K562 (cell line): ENCODE measurements around the gene KLF5. TPM values are rescaled to one million over a fixed set of nuclear protein-coding genes. Genes with fewer than 3 reads are reported as not detected.

Experiments
- ATAC-seq: fragments of 200-7000 bp; cut with Tn5 transposase; 3 replicates; pipeline ENCODE4 v1.9.1; 2020; ENCODE audit warnings: moderate library complexity
- BruUV-seq: library from RNA; stranded (reverse); fragments of 400-500 nt; replicated peaks from 2 replicates; lab custom pipeline; 2021; lab: Mats Ljungman, UMichigan
- CTCF ChIA-PET: fragments of 300-600 bp; formaldehyde crosslinking; extraction: SDS; loops from one replicate; lab custom pipeline; 2021; ENCODE audit warnings: low intra/inter-chr PET ratio; lab: Yijun Ruan, JAX
- POLR2A ChIA-PET: fragments of 300-600, 350-650 bp; sonication (Branson Sonifier 250); formaldehyde crosslinking; extraction: SDS; loops from one replicate; lab custom pipeline; 2021; ENCODE audit warnings: antibody characterized with exemption, inconsistent platforms; lab: Yijun Ruan, JAX
- DNase-seq, 4 experiments: peaks; one replicate each; pipeline versions ENCODE4 v3.0.0 to v3.0.0-alpha.2; 2011 to 2018; ENCODE audit warnings: low spot score in 3 of 4, mixed read lengths in 3 of 4; ENCODE audit errors: extremely low read depth in 1 of 4
- FAIRE-seq: peaks from 2 replicates; lab custom pipeline; 2011; peaks lifted over from hg19 to GRCh38; lab: Jason Lieb, UNC
- H2AFZ ChIP-seq: 2 replicates; pipeline ENCODE4 v1.6.0; 2011; ENCODE audit warnings: low read depth, low read length, control low read depth, inconsistent platforms
- H3K27ac ChIP-seq: fragments of 200-600 bp; 3 replicates; pipeline ENCODE4 v1.8.0; 2011; ENCODE audit warnings: low read depth, mild to moderate bottlenecking, control low read depth, inconsistent platforms, low read length, moderate library complexity, mixed read lengths; ENCODE audit errors: extremely low read depth
- H3K27me3 ChIP-seq, 2 experiments: fragments of 300-600 bp in 1 of 2; 2 replicates in 1 of 2; 3 replicates in 1 of 2; pipeline versions ENCODE4 v1.6.0 to v1.8.0; 2011; ENCODE audit warnings: inconsistent platforms in 2 of 2, low read length in 2 of 2, mild to moderate bottlenecking in 1 of 2, mixed read lengths in 1 of 2, moderate library complexity in 1 of 2; ENCODE audit not compliant: control insufficient read depth in 2 of 2, insufficient read depth in 2 of 2
- H3K36me3 ChIP-seq: fragments of 300-600 bp; 3 replicates; pipeline ENCODE4 v1.8.0; 2011; ENCODE audit warnings: mild to moderate bottlenecking, low read length, inconsistent platforms; ENCODE audit not compliant: control insufficient read depth, insufficient read depth
- H3K4me1 ChIP-seq, 2 experiments: fragments of 200-600 bp in 1 of 2; replicated peaks in 1 of 2; 2 replicates in 1 of 2; 3 replicates in 1 of 2; pipeline versions ENCODE4 v1.5.1 to v1.8.0; 2011; ENCODE audit warnings: inconsistent platforms in 2 of 2, low read length in 2 of 2, mild to moderate bottlenecking in 1 of 2, mixed read lengths in 1 of 2, moderate library complexity in 1 of 2; ENCODE audit not compliant: control insufficient read depth in 2 of 2, insufficient read depth in 2 of 2
- H3K4me2 ChIP-seq: 2 replicates; pipeline ENCODE4 v1.6.1; 2011; ENCODE audit warnings: low read length, control low read depth, inconsistent platforms, mixed read lengths; ENCODE audit not compliant: insufficient read depth
- H3K4me3 ChIP-seq: fragments of 200-600 bp; sonication (generic), shearing (Covaris generic); 2 replicates; pipeline ENCODE4 v1.5.1; 2016; ENCODE audit warnings: control low read depth, inconsistent platforms
- H3K79me2 ChIP-seq: fragments of 200-600 bp; 3 replicates; pipeline ENCODE4 v1.8.0; 2011; ENCODE audit warnings: low read length, inconsistent platforms; ENCODE audit not compliant: control insufficient read depth, insufficient read depth
- H3K9ac ChIP-seq, 2 experiments: 2 replicates each; pipeline versions ENCODE4 v1.6.0 to v1.6.1; 2011; ENCODE audit warnings: low read depth in 2 of 2, low read length in 2 of 2, control low read depth in 1 of 2, inconsistent platforms in 1 of 2, mild to moderate bottlenecking in 1 of 2, mixed read lengths in 1 of 2; ENCODE audit not compliant: insufficient read depth in 1 of 2
- H3K9me1 ChIP-seq: one replicate; pipeline ENCODE4 v1.6.0; 2011; ENCODE audit warnings: inconsistent platforms, mild to moderate bottlenecking, low read length, moderate library complexity; ENCODE audit not compliant: control insufficient read depth, insufficient read depth
- H3K9me3 ChIP-seq: replicated peaks from 2 replicates; pipeline ENCODE4 v1.5.1; 2011; ENCODE audit warnings: low read depth, low read length, inconsistent platforms; ENCODE audit not compliant: control insufficient read depth, insufficient read depth
- H4K20me1 ChIP-seq: replicated peaks from 2 replicates; pipeline ENCODE4 v1.6.1; 2011; ENCODE audit warnings: low read length, inconsistent platforms, mixed read lengths; ENCODE audit not compliant: control insufficient read depth, insufficient read depth
- CBX3 ChIP-seq, 2 experiments: IDR thresholded peaks; 1 replicate in 1 of 2; 2 replicates in 1 of 2; pipeline ENCODE4 v1.6.1; 2012; ENCODE audit warnings: inconsistent platforms in 2 of 2, low read length in 2 of 2, borderline replicate concordance in 1 of 2, control low read depth in 1 of 2
- CEBPB ChIP-seq: fragments of 450-650 bp; IDR thresholded peaks from 2 replicates; pipeline ENCODE4 v1.6.1; 2016; ENCODE audit warnings: missing genetic modification characterization, missing compliant biosample characterization
- FOXK1 ChIP-seq: sonication (generic); formaldehyde crosslinking; IDR thresholded peaks from 2 replicates; pipeline ENCODE4 v1.8.0; 2022; ENCODE audit warnings: missing genetic modification reagents, mild to moderate bottlenecking, borderline replicate concordance
- HOMEZ ChIP-seq: fragments of 250-450 bp; sonication (Bioruptor Pico); IDR thresholded peaks from 2 replicates; pipeline ENCODE4 v1.4.0; 2020; ENCODE audit warnings: mild to moderate bottlenecking, moderate library complexity
- KDM5B ChIP-seq: fragments of 200-600 bp; sonication (generic); IDR thresholded peaks from 2 replicates; pipeline ENCODE4 v1.6.1; 2012; ENCODE audit warnings: low read depth, mild to moderate bottlenecking, moderate library complexity, low read length, control low read depth, inconsistent platforms; ENCODE audit not compliant: insufficient replicate concordance
- MCM2 ChIP-seq: fragments of 450-650 bp; IDR thresholded peaks from 2 replicates; pipeline ENCODE4 v1.6.1; 2017; ENCODE audit warnings: low read depth, mild to moderate bottlenecking
- NFIX ChIP-seq: fragments of 250-450 bp; sonication (Bioruptor Pico); IDR thresholded peaks from 2 replicates; pipeline ENCODE4 v1.4.0; 2020; ENCODE audit warnings: low read depth, mild to moderate bottlenecking, moderate library complexity
- NKRF ChIP-seq: fragments of 450-650 bp; IDR thresholded peaks from 2 replicates; pipeline ENCODE4 v1.6.1; 2016; ENCODE audit warnings: borderline replicate concordance
- SAP30 ChIP-seq: fragments of 200-600 bp; sonication (generic); IDR thresholded peaks from 2 replicates; pipeline ENCODE4 v1.6.1; 2012; ENCODE audit warnings: borderline replicate concordance, low read depth, mild to moderate bottlenecking, moderate library complexity, low read length, control low read depth, inconsistent platforms; ENCODE audit not compliant: insufficient read depth, poor library complexity, severe bottlenecking
- USF2 ChIP-seq: sonication (generic); formaldehyde crosslinking; IDR thresholded peaks from 2 replicates; pipeline ENCODE4 v1.5.0; 2020; ENCODE audit warnings: missing genetic modification reagents
- ZC3H4 ChIP-seq: sonication (generic); formaldehyde crosslinking; IDR thresholded peaks from 2 replicates; pipeline ENCODE4 v1.9.0; 2021; ENCODE audit warnings: missing genetic modification reagents, borderline replicate concordance
- ZNF398 ChIP-seq: fragments of 250-450 bp; sonication (Bioruptor Pico); IDR thresholded peaks from 2 replicates; pipeline ENCODE4 v1.8.0; 2021; ENCODE audit warnings: moderate library complexity, mild to moderate bottlenecking, inconsistent platforms
- WGBS: fragments of 100-300 bp; shearing (Covaris generic); methylation state at CpG from one replicate; pipeline ENCODE4 v1.1.6; 2016; ENCODE audit warnings: low coverage, mixed read lengths; ENCODE audit not compliant: insufficient coverage; ENCODE audit errors: missing lambda C conversion rate; 5-methylcytosine and 5-hydroxymethylcytosine counted together
- in situ Hi-C: fragments of 300-500 bp; cut with MboI; formaldehyde crosslinking; loops from 4 replicates; pipeline ENCODE4 v1.15.0; 2018; ENCODE audit warnings: inconsistent platforms, mixed read lengths
- intact Hi-C: fragments of 100-400 bp; cut with micrococcal nuclease; formaldehyde crosslinking; loops from 2 replicates; pipeline ENCODE4 v1.14.2; 2022
- polyA plus RNA-seq, 8 experiments: library from polyadenylated mRNA; depleted of rRNA in 4 of 8; stranded (reverse) in 5 of 8; unstranded in 3 of 8; fragments of >200 nt; fragmentation: Nextera tagmentation in 2 of 8; fragmentation: Illumina TruSeq in 1 of 8; extraction: Ambion mirVana in 2 of 8; extraction: Trizol in 1 of 8; gene quantifications; 2 replicates each; pipeline versions ENCODE4 v1.2.1 to v1.2.3, GENCODE V29; 2011 to 2014; ENCODE audit warnings: inconsistent platforms in 1 of 8, missing spikeins in 1 of 8
- total RNA-seq, 7 experiments: library from RNA; depleted of rRNA in 6 of 7; stranded (reverse); fragments of >200 nt in 6 of 7; fragmentation: Illumina TruSeq in 2 of 7; extraction: Trizol in 2 of 7; gene quantifications; 2 replicates each; pipeline versions ENCODE4 v1.2.1 to v1.2.3, GENCODE V29; 2011 to 2021; ENCODE audit warnings: low replicate concordance in 1 of 7

Gene KLF5
- total and polyA plus RNA-seq, 9 of the 15 experiments (the other 6 are each of a cell fraction or from before 2014, with no cell fraction given) = 0.17 to 1.0 (median 0.36) TPM

- no peak for TF ChIP-seq KDM5B
Observed at GRCh38 chr13:73055813-73056564, 2.8 kb upstream of the KLF5 start (continued).

GRCh38 chr13:73056565-73056962 is 2.2 kb upstream of the KLF5 start:
- peaks cover 3 to 13% of the 10 kb centered on the region in 2 experiments; a peak in 4 of 5 replicates for H3K4me1 ChIP-seq
- no peak overlapping the region for H3K4me2 ChIP-seq
- BruUV-seq = no TSS peak
- intact Hi-C loops (no loop called here), in situ Hi-C loops (no loop called here)
- H3K9ac ChIP-seq = no peak overlapping the region
- H3K27ac ChIP-seq = no peak overlapping the region
- no peak overlapping the region for H2AFZ ChIP-seq
- POLR2A ChIA-PET = no interaction called here
- DNase-seq = no peak
- H3K9me3 ChIP-seq = no peaks in the 10 kb centered on the region; the same call in 1 of the 2 replicates
- H3K79me2 ChIP-seq = no peaks in the 10 kb centered on the region
- CTCF ChIA-PET = no interaction called here
- 16% methylated on average over 4 of the region's 4 CpGs for WGBS
- H3K9me1 ChIP-seq = no peaks in the 10 kb centered on the region
- FAIRE-seq = no peak
- peaks cover 0 to 6% of the 10 kb centered on the region in 2 experiments; a peak in 3 of 5 replicates for H3K27me3 ChIP-seq
- no peak overlapping the region for H3K4me3 ChIP-seq
- no peak for ATAC-seq
- H4K20me1 ChIP-seq = no peaks in the 10 kb centered on the region
- no peaks in the 10 kb centered on the region for H3K36me3 ChIP-seq
- TF ChIP-seq HOMEZ (no peak), NKRF (no peak), NFIX (CRISPR knock-in tag) (no peak), SAP30 (no peak), USF2 (CRISPR knock-in tag) (no peak), CEBPB (tag) (no peak), MCM2 (no peak), FOXK1 (CRISPR knock-in tag) (no peak), CBX3 (IDR thresholded peaks at IDR 0.05; ENCODE audit: borderline replicate concordance in 1 of 2, low read length in 2 of 2) (no peak), ZC3H4 (CRISPR knock-in tag) (no peak), ZNF398 (CRISPR knock-in tag) (no peak)
